Breast epithelium (tissue), 4 donors: Measurements from ENCODE around the gene SRPK3. TPM values are rescaled to one million over a fixed set of nuclear protein-coding genes. Genes with fewer than 3 reads are reported as not detected.

Experiments
- DNase-seq, 2 donors: peaks; one replicate each; pipeline ENCODE4 v3.0.0-alpha.2; 2019; ENCODE audit warnings: low spot score in 2 of 2
- H3K27ac ChIP-seq, 2 donors: fragments of 200-600 bp; sonication (generic) in 1 of 2; one replicate each; pipeline ENCODE4 v1.5.1; 2016 to 2019; ENCODE audit warnings: mild to moderate bottlenecking in 1 of 2
- H3K27me3 ChIP-seq, 2 donors: fragments of 200-600 bp; sonication (generic) in 1 of 2; one replicate each; pipeline versions ENCODE4 v1.5.1 to v1.6.0; 2017 to 2019; ENCODE audit warnings: control low read depth in 1 of 2, mild to moderate bottlenecking in 1 of 2
- H3K36me3 ChIP-seq: fragments of 200-600 bp; one replicate; pipeline ENCODE4 v1.5.1; 2019
- H3K4me1 ChIP-seq, 2 donors: fragments of 200-600 bp; sonication (generic); one replicate each; pipeline ENCODE4 v1.5.1; 2016 to 2019; ENCODE audit warnings: control low read depth in 1 of 2
- H3K4me3 ChIP-seq, 3 donors: fragments of 200-600 bp; sonication (generic); 1 replicate in 2 of 3; 2 replicates in 1 of 3; pipeline ENCODE4 v1.5.1; 2016 to 2019; ENCODE audit warnings: mild to moderate bottlenecking in 3 of 3, moderate library complexity in 2 of 3
- H3K9me3 ChIP-seq, 2 donors: fragments of 200-600 bp; sonication (generic) in 1 of 2; one replicate each; pipeline ENCODE4 v1.5.1; 2016 to 2019; ENCODE audit warnings: control low read depth in 1 of 2
- POLR2A ChIP-seq: fragments of 450-650 bp; IDR thresholded peaks from one replicate; pipeline ENCODE4 v1.6.1; 2016; ENCODE audit warnings: antibody characterized with exemption, mild to moderate bottlenecking, moderate library complexity
- POLR2AphosphoS5 ChIP-seq, 3 donors: sonication (generic); formaldehyde crosslinking; IDR thresholded peaks; one replicate each; pipeline ENCODE4 v1.6.1; 2017; ENCODE audit warnings: antibody characterized with exemption in 3 of 3
- intact Hi-C: fragments of 100-400 bp; cut with DNase I; formaldehyde crosslinking; loops from one replicate; pipeline ENCODE4 v1.15.1; 2023; ENCODE audit warnings: low total_unique reads
- total RNA-seq, 3 donors: library from RNA; depleted of rRNA; stranded (reverse); fragments of >200 nt; gene quantifications; one replicate each; pipeline ENCODE4 v1.1.0, GENCODE V29; 2016
- TF ChIP-seq, protein P1 (sequence below), 3 donors: fragments of 450-650 bp; IDR thresholded peaks; one replicate each; pipeline ENCODE4 v1.5.1; 2016 to 2017; ENCODE audit warnings: antibody characterized with exemption in 3 of 3, mild to moderate bottlenecking in 3 of 3, moderate library complexity in 3 of 3

The SRPK3 gene
- total RNA-seq, 3 donors from 2014 or later: 0.33 to 1.5 (median 1.3) TPM

DNA sequence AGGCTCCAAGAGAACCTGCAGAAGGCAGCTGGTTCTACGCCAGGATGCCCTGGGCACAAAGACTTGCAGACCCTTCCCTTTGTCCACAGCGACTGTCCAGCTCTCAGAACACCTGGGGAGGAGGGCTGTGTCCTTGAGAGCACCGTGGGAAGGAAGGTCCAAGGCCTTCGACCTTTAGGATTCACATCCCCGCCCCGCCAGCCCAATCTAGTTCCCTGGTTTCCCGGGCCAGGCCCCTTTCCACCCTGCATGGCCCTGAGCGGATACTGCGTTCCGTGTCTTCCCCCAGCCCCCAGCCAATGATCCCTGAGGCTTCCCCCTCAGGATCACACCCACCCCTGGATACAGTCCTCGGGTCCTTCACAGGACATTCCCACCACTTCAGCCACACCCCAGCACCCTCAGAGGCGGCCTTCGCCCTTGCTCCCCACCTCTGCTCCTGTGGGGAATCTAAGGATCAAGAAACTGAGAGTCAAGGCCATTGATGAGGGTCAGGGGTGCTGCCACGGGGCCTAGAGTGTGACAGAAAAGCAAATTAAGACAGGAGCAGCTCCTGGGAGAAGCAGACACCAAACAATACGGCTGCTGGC lies 47.1 kb upstream of the SRPK3 start:
- no peaks in the 10 kb centered on the region for H3K36me3 ChIP-seq
- TF ChIP-seq, protein P1, sequence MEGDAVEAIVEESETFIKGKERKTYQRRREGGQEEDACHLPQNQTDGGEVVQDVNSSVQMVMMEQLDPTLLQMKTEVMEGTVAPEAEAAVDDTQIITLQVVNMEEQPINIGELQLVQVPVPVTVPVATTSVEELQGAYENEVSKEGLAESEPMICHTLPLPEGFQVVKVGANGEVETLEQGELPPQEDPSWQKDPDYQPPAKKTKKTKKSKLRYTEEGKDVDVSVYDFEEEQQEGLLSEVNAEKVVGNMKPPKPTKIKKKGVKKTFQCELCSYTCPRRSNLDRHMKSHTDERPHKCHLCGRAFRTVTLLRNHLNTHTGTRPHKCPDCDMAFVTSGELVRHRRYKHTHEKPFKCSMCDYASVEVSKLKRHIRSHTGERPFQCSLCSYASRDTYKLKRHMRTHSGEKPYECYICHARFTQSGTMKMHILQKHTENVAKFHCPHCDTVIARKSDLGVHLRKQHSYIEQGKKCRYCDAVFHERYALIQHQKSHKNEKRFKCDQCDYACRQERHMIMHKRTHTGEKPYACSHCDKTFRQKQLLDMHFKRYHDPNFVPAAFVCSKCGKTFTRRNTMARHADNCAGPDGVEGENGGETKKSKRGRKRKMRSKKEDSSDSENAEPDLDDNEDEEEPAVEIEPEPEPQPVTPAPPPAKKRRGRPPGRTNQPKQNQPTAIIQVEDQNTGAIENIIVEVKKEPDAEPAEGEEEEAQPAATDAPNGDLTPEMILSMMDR (IDR thresholded peaks at IDR 0.05): no peak
- TF ChIP-seq POLR2AphosphoS5 (IDR thresholded peaks at IDR 0.05) (no peak), POLR2A (no peak)
- H3K27ac ChIP-seq: no peak overlapping the region
- H3K4me1 ChIP-seq: no peaks in the 10 kb centered on the region
- H3K4me3 ChIP-seq: no peak overlapping the region
- H3K9me3 ChIP-seq: peaks cover 5% of the 10 kb centered on the region in 2 donors
- intact Hi-C loops: no loop called here
- peaks cover 0 to 25% of the 10 kb centered on the region in 2 donors for H3K27me3 ChIP-seq
- no peak for DNase-seq

DNA sequence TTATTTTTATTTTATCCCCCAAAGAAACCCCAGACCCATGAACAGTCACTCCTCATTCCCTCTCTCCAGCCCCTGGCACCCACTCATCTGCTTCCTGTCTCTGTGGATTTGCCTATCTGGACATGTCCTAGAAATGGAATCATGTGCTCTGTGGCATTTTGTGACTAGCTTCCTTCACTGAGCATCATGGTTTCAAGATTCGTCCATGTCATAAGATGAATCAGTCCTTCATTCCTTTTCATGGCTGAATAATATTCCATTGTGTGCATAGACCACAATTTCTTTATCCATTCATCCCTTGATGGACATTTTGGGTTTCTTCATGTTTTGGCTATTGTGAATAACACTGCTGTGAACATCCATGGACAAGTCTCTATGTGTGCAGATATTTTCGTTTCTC lies 46.0 kb upstream of the SRPK3 start:
- Histone ChIP-seq H3K4me1 (no peaks in the 10 kb centered on the region), H3K36me3 (no peaks in the 10 kb centered on the region), H3K27me3 (peaks cover 0 to 22% of the 10 kb centered on the region in 2 donors), H3K4me3 (no peak overlapping the region), H3K9me3 (peaks cover 5% of the 10 kb centered on the region in 2 donors), H3K27ac (no peak overlapping the region)
- intact Hi-C loops: no loop called here
- no peak for DNase-seq
- no peak for TF ChIP-seq POLR2A
- TF ChIP-seq, protein P1 (IDR thresholded peaks at IDR 0.05): no peak
- no peak for TF ChIP-seq POLR2AphosphoS5 (IDR thresholded peaks at IDR 0.05)

DNA sequence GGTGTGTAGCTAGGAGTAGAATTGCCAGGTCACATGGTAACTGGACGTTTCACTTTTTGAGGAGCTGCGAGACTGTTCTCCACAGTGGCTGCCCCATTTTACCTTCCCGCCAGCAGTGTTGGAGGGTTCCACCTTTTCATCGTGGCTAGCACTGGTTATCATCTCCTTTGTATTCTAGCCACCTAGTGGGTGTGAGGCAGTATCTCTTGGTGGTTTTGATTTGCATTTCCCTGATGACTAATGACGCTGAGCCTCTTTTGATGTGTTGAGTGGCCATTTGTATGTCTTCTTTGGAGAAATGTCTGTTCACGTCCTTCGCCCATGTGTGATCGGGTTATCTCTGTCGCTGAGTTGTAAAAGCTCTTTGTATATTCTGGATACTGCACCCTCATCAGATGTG lies 45.6 kb upstream of the SRPK3 start:
- Histone ChIP-seq H3K27ac (no peak overlapping the region), H3K36me3 (no peaks in the 10 kb centered on the region), H3K4me1 (no peaks in the 10 kb centered on the region), H3K27me3 (peaks cover 0 to 20% of the 10 kb centered on the region in 2 donors), H3K9me3 (peaks cover 5% of the 10 kb centered on the region in 2 donors), H3K4me3 (no peak overlapping the region)
- TF ChIP-seq, protein P1 (IDR thresholded peaks at IDR 0.05): no peak
- TF ChIP-seq POLR2AphosphoS5 (IDR thresholded peaks at IDR 0.05): no peak
- TF ChIP-seq POLR2A: no peak
- DNase-seq: no peak
- intact Hi-C loops: no loop called here

DNA sequence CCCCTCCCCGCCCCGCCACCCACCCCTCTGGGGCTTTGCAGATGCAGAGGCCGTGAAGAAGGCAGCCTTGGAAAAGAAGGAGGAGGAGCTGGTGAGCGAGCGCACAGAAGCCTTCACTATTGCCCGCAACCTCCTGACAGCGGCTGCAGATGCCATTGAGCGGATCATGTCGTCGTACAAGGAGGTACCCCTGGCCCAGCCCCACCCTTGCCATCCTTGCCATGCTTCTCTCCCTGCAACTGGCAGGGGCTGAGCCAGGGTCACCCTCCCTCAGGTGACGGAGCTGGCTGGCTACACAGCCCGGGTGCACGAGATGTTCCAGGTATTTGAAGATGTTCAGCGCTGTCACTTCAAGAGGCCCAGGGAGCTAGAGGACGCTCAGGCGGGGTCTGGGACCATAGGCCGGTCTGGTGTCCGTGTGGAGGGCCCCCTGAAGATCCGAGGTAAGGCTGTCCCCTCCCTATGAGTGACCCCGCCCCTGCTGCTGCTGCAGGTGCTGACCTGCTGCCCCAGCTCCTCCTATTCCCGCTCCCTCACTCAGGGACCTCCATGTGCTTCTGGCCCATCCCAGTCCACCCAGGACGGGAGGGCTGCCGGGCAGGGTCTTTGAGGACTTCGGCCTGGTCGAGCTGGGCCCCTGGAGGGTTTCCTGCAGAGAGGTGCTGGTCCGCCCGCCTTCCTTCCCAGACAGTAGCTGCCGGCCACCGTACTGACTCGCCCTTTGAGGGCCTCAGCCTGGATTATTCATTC lies 44.6 kb upstream of the SRPK3 start:
- DNase-seq: no peak
- no peaks in the 10 kb centered on the region for H3K4me1 ChIP-seq
- intact Hi-C loops: no loop called here
- H3K27me3 ChIP-seq: peaks cover 0 to 20% of the 10 kb centered on the region in 2 donors
- no peak for TF ChIP-seq POLR2AphosphoS5 (IDR thresholded peaks at IDR 0.05)
- no peak for TF ChIP-seq POLR2A
- TF ChIP-seq, protein P1 (IDR thresholded peaks at IDR 0.05): no peak
- no peak overlapping the region for H3K27ac ChIP-seq
- H3K36me3 ChIP-seq: no peaks in the 10 kb centered on the region
- peaks cover 5% of the 10 kb centered on the region in 2 donors for H3K9me3 ChIP-seq
- no peak overlapping the region for H3K4me3 ChIP-seq

DNA sequence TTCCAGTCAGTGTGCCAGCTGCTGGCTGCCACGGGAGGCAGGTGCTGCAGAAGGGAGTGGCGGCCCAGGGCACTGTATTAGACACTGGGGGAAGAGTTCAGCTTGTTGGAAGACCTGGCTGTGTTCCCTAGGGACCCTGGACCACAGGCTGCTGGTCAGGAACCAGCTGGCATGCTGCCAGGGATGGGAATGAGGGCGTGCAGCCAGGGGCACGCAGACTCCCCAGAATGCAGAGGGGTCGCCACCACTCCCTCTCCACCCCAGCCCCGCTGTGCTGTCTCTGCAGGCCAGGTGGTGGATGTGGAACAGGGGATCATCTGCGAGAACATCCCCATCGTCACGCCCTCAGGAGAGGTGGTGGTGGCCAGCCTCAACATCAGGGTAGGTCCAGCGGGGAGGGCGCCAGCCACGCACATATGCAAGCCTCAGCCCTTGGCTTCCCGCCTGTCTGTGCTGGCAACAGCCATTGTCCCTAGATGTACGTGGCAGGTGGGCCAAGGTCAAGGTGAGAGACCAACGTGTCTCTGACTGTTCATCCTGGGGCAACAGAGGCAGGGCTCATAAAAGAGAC lies 43.9 kb upstream of the SRPK3 start:
- Histone ChIP-seq H3K9me3 (peaks cover 2 to 3% of the 10 kb centered on the region in 2 donors), H3K27ac (no peak overlapping the region), H3K4me3 (no peak overlapping the region), H3K36me3 (no peaks in the 10 kb centered on the region), H3K27me3 (peaks cover 0 to 20% of the 10 kb centered on the region in 2 donors), H3K4me1 (no peaks in the 10 kb centered on the region)
- TF ChIP-seq POLR2A (no peak), POLR2AphosphoS5 (IDR thresholded peaks at IDR 0.05) (no peak)
- TF ChIP-seq, protein P1 (IDR thresholded peaks at IDR 0.05): no peak
- no peak for DNase-seq
- intact Hi-C loops: no loop called here
